ENCODE results near the gene KRT80. TPM values are rescaled to one million over a fixed set of nuclear protein-coding genes. Genes with fewer than 3 reads are reported as not detected.

KRT80 gene
- polyA plus RNA-seq, 2 donors = 40.9 to 53.9 TPM

DNA sequence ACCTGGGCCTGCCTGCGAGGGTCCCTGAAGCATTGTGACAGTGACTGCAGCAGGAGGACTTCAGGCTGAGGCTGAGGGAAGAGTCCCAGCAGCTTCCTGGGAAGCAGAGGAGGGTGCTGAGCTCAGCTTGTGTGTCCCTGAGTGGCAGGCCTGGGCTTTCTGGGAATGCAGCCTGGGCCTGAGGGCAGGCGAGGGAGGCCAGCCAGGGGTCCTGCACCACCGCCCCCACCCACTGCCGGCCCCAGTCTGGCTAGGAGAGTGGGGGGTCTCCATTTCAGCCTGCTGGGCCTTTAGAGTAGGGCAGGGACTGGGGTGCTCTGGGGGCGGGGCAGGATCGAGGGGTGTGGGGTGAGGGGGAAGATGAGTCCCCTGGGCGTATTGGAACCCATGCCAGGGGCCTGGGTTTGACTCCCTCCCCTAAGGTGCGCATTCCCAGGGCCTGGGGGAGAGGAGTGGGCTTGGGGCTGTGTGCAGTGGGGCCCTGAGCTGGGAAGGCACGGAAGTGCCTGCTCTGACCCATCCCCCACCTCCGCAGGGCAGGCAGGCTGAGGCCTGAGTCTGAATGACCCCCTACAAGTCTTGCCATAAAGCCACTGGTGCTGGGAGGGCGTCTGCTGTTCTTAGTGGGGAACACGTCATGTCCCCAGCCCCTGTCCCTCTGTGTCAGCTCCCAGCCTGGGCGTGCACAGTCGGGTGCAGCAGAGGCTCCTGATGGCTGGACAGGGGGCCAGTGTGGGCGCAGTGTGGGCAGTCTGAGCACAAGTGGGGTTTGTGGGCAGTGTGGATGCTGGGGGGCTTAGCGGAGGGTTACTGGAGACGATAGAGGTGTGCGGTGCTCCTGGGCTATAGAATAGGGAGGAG is 46.4 kb downstream of the KRT80 start:
- Histone ChIP-seq H3K9me3 (ENCODE audit: control insufficient read depth in 2 of 2, insufficient read depth in 1 of 2, low read depth in 1 of 2, low read length in 1 of 2) (no peaks in the 10 kb centered on the region), H3K27ac (ENCODE audit: low read depth in 2 of 2, low read length in 1 of 2) (peak overlapping the region; percentile 99 to 100), H3K4me1 (ENCODE audit: control insufficient read depth in 2 of 2, insufficient read depth in 2 of 2, low read length in 1 of 2) (peaks cover 14 to 72% of the 10 kb centered on the region in 2 donors), H3K27me3 (ENCODE audit: control insufficient read depth in 1 of 2, insufficient read depth in 2 of 2, low read length in 2 of 2) (no peaks in the 10 kb centered on the region), H3K4me3 (ENCODE audit: low read depth in 1 of 2, low read length in 2 of 2) (peak overlapping the region; percentile 38 to 43), H3K36me3 (ENCODE audit: control insufficient read depth in 2 of 2, insufficient read depth in 2 of 2, low read length in 1 of 2) (peaks cover 0 to 2% of the 10 kb centered on the region in 2 donors)
- WGBS, 2 donors = 67 to 72% methylated on average over 18 of the region's 18 CpGs

DNA sequence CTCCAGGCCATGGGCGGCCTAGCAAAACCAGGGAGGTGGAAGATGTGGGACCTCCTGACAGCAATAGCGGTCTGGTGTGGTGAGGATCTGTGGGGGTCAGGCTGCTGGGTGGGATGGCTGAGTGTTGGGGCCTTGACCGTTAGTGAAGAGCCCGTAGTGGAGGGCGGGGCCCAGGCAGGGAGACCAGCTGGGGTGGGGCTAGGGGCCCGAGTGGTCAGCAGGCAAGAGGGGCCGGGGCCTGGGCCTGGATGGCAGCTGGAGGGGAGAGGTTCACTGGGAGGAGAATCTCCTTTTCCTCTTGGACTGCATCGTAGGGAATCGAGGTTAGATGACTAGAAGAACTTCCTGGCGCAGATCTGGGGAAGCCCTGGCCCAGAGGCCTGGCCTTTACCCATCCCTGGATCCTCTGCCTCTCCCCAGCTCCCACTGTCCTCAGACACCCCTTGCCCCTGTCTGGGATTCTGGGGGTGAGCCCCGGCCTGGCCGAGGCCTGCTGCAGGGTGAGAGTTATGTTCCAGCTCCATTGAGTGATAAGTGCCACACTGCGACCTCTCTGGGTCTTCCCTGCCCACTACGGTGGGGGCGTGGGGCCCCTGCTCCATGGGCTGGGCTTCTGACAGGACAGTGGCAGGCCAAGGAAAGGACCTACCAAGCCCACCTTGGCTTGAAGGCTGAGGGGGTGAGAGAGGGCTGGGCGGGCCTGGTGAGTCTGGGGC is 47.1 kb downstream of the KRT80 start:
- no peak overlapping the region for H3K4me3 ChIP-seq (ENCODE audit: low read depth in 1 of 2, low read length in 2 of 2)
- no peaks in the 10 kb centered on the region for H3K27me3 ChIP-seq (ENCODE audit: control insufficient read depth in 1 of 2, insufficient read depth in 2 of 2, low read length in 2 of 2)
- no peaks in the 10 kb centered on the region for H3K9me3 ChIP-seq (ENCODE audit: control insufficient read depth in 2 of 2, insufficient read depth in 1 of 2, low read depth in 1 of 2, low read length in 1 of 2)
- 67 to 79% methylated on average over 14 to 16 of the region's 16 CpGs for WGBS, 2 donors
- peaks cover 0 to 2% of the 10 kb centered on the region in 2 donors for H3K36me3 ChIP-seq (ENCODE audit: control insufficient read depth in 2 of 2, insufficient read depth in 2 of 2, low read length in 1 of 2)
- peaks cover 14 to 65% of the 10 kb centered on the region in 2 donors for H3K4me1 ChIP-seq (ENCODE audit: control insufficient read depth in 2 of 2, insufficient read depth in 2 of 2, low read length in 1 of 2)
- H3K27ac ChIP-seq (ENCODE audit: low read depth in 2 of 2, low read length in 1 of 2) = peak overlapping the region; percentile 99 to 100

DNA sequence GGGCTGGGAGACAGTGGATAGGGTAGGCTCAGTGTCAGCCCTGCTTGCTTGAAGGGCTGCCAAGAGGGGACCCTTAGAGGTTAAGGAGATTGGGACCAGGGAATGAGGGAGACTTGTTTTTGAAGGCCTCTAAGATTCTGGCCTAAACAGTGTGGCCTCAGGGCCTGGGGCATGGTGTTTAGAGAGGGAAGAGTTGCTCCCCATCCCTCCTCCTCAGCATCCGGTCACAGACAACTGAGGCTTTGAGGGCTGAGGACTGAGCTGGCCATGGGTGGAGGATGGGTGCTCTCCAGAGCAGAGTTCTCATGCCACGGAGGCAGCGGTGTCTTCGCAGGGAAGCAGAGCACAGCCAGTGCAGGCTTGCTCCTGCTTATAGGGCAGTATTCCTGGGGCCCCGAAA is 49.4 kb downstream of the KRT80 start:
- H3K4me1 ChIP-seq (ENCODE audit: control insufficient read depth in 2 of 2, insufficient read depth in 2 of 2, low read length in 1 of 2) = peaks cover 11 to 45% of the 10 kb centered on the region in 2 donors
- 69 to 71% methylated on average over 5 of the region's 5 CpGs for WGBS, 2 donors

DNA sequence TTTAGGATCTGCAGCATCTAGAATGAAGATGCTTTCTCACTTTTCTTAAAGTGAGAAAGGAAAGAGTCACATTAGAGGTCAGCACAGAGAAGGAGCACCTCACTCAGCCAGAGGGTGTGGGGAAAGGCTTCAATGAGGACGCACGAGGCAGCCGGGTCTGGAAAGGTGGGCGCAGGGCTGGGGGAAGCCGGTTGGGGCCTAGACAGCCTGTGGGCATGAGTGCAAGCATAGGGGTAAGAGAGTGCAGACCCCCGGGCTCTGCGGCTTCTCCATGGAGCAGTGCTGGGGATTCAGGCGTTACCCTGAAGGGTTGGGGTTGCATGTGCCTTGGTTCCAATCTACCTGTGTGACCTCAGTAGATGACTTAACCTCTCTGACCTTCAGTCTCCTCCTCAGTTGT is 49.9 kb downstream of the KRT80 start:
- H3K9me3 ChIP-seq (ENCODE audit: control insufficient read depth in 2 of 2, insufficient read depth in 1 of 2, low read depth in 1 of 2, low read length in 1 of 2) = no peaks in the 10 kb centered on the region
- H3K4me3 ChIP-seq (ENCODE audit: low read depth in 1 of 2, low read length in 2 of 2) = no peak overlapping the region
- H3K4me1 ChIP-seq (ENCODE audit: control insufficient read depth in 2 of 2, insufficient read depth in 2 of 2, low read length in 1 of 2) = peaks cover 8 to 43% of the 10 kb centered on the region in 2 donors
- no peaks in the 10 kb centered on the region for H3K27me3 ChIP-seq (ENCODE audit: control insufficient read depth in 1 of 2, insufficient read depth in 2 of 2, low read length in 2 of 2)
- WGBS, 2 donors = 92 to 94% methylated on average over 8 of the region's 8 CpGs
- H3K36me3 ChIP-seq (ENCODE audit: control insufficient read depth in 2 of 2, insufficient read depth in 2 of 2, low read length in 1 of 2) = no peaks in the 10 kb centered on the region
- H3K27ac ChIP-seq (ENCODE audit: low read depth in 2 of 2, low read length in 1 of 2) = no peak overlapping the region

More for the DNA sequence above, 49.4 kb downstream of the KRT80 start:
- Histone ChIP-seq H3K27ac (ENCODE audit: low read depth in 2 of 2, low read length in 1 of 2) (peak overlapping the region in 1 of 2 donors; percentile 37), H3K27me3 (ENCODE audit: control insufficient read depth in 1 of 2, insufficient read depth in 2 of 2, low read length in 2 of 2) (no peaks in the 10 kb centered on the region), H3K4me3 (ENCODE audit: low read depth in 1 of 2, low read length in 2 of 2) (no peak overlapping the region), H3K9me3 (ENCODE audit: control insufficient read depth in 2 of 2, insufficient read depth in 1 of 2, low read depth in 1 of 2, low read length in 1 of 2) (no peaks in the 10 kb centered on the region), H3K36me3 (ENCODE audit: control insufficient read depth in 2 of 2, insufficient read depth in 2 of 2, low read length in 1 of 2) (no peaks in the 10 kb centered on the region)

DNA sequence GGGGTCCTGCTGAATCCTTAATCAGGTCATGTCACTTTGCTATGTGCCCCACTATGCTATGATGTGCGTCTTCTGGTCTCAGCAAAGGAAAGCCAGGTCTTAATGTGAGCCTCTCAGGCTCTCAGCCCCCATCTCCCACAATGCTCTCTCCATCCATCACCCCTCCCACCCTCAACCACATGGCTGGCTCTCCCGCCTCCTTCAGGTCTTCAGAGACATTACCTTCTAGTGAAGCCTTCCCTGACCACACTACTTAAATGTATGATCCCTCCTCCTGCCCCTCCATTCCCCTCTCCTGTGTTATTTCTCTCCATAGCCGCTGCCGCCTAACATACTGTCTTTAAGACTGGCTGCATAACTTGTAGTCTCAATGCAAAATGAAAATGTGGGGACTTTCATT is 50.5 kb downstream of the KRT80 start:
- peaks cover 7 to 37% of the 10 kb centered on the region in 2 donors for H3K4me1 ChIP-seq (ENCODE audit: control insufficient read depth in 2 of 2, insufficient read depth in 2 of 2, low read length in 1 of 2)
- no peaks in the 10 kb centered on the region for H3K36me3 ChIP-seq (ENCODE audit: control insufficient read depth in 2 of 2, insufficient read depth in 2 of 2, low read length in 1 of 2)
- no peak overlapping the region for H3K4me3 ChIP-seq (ENCODE audit: low read depth in 1 of 2, low read length in 2 of 2)
- H3K9me3 ChIP-seq (ENCODE audit: control insufficient read depth in 2 of 2, insufficient read depth in 1 of 2, low read depth in 1 of 2, low read length in 1 of 2) = no peaks in the 10 kb centered on the region
- 96 to 99% methylated on average over 4 of the region's 4 CpGs for WGBS, 2 donors
- no peaks in the 10 kb centered on the region for H3K27me3 ChIP-seq (ENCODE audit: control insufficient read depth in 1 of 2, insufficient read depth in 2 of 2, low read length in 2 of 2)
- no peak overlapping the region for H3K27ac ChIP-seq (ENCODE audit: low read depth in 2 of 2, low read length in 1 of 2)

DNA sequence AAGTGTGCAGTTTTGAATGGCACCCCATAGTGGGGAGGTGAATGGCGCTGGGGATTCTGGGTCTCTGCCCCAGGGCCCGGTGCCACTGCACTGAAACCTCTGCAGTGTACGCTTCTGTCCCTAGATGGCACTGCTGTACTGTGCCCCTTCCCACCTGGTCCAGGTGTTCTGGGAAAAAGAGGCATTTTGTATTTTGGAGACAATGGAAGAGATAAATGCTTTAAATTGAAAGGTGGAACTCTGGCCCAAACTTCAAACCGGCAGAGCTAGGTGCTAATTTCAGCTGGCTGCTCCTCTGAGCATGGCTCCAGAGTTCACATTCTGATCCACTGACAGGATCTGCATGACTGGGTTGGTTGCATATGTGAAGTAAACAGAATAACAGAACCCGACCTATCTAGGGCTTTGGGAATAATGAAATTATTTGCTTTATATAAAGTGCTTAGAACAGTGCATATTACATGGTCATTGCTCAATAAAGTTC is 52.2 kb downstream of the KRT80 start:
- no peaks in the 10 kb centered on the region for H3K36me3 ChIP-seq (ENCODE audit: control insufficient read depth in 2 of 2, insufficient read depth in 2 of 2, low read length in 1 of 2)
- peaks cover 7 to 23% of the 10 kb centered on the region in 2 donors for H3K4me1 ChIP-seq (ENCODE audit: control insufficient read depth in 2 of 2, insufficient read depth in 2 of 2, low read length in 1 of 2)
- H3K4me3 ChIP-seq (ENCODE audit: low read depth in 1 of 2, low read length in 2 of 2) = no peak overlapping the region
- no peaks in the 10 kb centered on the region for H3K9me3 ChIP-seq (ENCODE audit: control insufficient read depth in 2 of 2, insufficient read depth in 1 of 2, low read depth in 1 of 2, low read length in 1 of 2)
- WGBS, 2 donors = 13 to 22% methylated on average over 5 of the region's 5 CpGs
- H3K27me3 ChIP-seq (ENCODE audit: control insufficient read depth in 1 of 2, insufficient read depth in 2 of 2, low read length in 2 of 2) = no peaks in the 10 kb centered on the region
- peak overlapping the region in 1 of 2 donors; percentile 32 for H3K27ac ChIP-seq (ENCODE audit: low read depth in 2 of 2, low read length in 1 of 2)

DNA sequence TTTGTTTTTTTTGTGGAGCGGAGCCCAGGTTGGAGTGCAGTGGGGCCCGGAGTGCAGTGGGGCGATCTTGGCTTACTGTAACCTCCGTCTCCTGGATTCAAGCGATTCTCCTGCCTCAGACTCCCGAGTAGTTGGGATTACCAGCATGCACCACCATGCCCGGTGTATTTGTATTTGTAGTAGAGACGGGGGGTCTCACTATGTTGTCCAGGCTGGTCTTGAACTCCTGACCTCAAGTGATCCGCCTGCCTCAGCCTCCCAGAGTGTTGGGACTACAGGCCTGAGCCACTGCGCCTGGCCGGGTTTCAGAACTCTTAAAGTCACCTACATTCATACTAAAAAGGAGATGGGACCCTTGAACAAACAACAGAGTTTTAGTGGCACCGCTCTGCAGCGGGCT is 52.7 kb downstream of the KRT80 start:
- no peak overlapping the region for H3K27ac ChIP-seq (ENCODE audit: low read depth in 2 of 2, low read length in 1 of 2)
- 81 to 82% methylated on average over 13 of the region's 13 CpGs for WGBS, 2 donors

DNA sequence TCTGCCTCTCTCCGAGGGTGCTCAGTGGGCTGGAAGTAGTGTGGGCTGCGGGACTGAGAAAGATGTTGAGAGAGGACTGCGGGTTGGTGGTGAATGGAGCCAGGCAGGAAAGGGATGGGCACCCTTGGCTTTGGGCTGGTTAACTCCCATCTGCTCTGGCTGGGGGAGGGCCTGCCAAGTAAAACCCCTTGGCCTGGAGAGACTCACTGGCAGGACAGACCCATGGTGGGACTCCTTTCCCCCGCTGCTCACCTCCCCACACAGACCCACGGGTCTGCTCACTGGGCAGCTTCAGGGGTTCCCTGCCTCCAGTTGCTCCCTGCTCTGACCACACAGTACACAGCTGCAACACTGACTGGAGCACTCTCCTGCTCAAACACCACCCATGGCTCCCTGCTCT is 54.1 kb downstream of the KRT80 start:
- H3K4me1 ChIP-seq (ENCODE audit: control insufficient read depth in 2 of 2, insufficient read depth in 2 of 2, low read length in 1 of 2) = peaks cover 1 to 7% of the 10 kb centered on the region in 2 donors
- no peaks in the 10 kb centered on the region for H3K9me3 ChIP-seq (ENCODE audit: control insufficient read depth in 2 of 2, insufficient read depth in 1 of 2, low read depth in 1 of 2, low read length in 1 of 2)
- H3K36me3 ChIP-seq (ENCODE audit: control insufficient read depth in 2 of 2, insufficient read depth in 2 of 2, low read length in 1 of 2) = no peaks in the 10 kb centered on the region
- no peak overlapping the region for H3K4me3 ChIP-seq (ENCODE audit: low read depth in 1 of 2, low read length in 2 of 2)
- H3K27ac ChIP-seq (ENCODE audit: low read depth in 2 of 2, low read length in 1 of 2) = no peak overlapping the region
- WGBS, 2 donors = 84 to 87% methylated on average over 5 of the region's 5 CpGs
- no peaks in the 10 kb centered on the region for H3K27me3 ChIP-seq (ENCODE audit: control insufficient read depth in 1 of 2, insufficient read depth in 2 of 2, low read length in 2 of 2)

More for the DNA sequence above, 52.7 kb downstream of the KRT80 start:
- no peaks in the 10 kb centered on the region for H3K36me3 ChIP-seq (ENCODE audit: control insufficient read depth in 2 of 2, insufficient read depth in 2 of 2, low read length in 1 of 2)
- H3K9me3 ChIP-seq (ENCODE audit: control insufficient read depth in 2 of 2, insufficient read depth in 1 of 2, low read depth in 1 of 2, low read length in 1 of 2) = no peaks in the 10 kb centered on the region
- H3K4me3 ChIP-seq (ENCODE audit: low read depth in 1 of 2, low read length in 2 of 2) = no peak overlapping the region
- peaks cover 4 to 19% of the 10 kb centered on the region in 2 donors for H3K4me1 ChIP-seq (ENCODE audit: control insufficient read depth in 2 of 2, insufficient read depth in 2 of 2, low read length in 1 of 2)
- no peaks in the 10 kb centered on the region for H3K27me3 ChIP-seq (ENCODE audit: control insufficient read depth in 1 of 2, insufficient read depth in 2 of 2, low read length in 2 of 2)

DNA sequence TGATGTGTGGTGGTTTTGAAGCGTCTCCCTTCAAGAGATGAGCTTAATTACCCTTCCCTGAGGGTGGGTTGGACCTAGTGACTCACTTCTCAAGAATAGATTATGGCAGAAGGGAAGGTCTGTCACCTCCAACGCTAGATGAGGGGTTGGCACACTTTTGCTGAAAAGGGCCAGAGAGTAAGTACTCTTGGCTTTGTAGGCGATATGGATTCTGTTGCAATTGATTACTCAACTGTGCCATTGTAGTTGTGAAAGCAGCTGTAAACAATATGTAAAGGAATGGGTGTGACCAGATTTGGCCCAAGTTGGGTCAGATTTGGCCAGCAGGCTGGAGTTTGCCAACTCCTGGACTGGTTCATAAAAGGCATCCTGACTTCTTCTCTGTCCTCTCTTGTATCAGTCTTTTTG is 59.1 kb downstream of the KRT80 start:
- Histone ChIP-seq H3K27me3 (ENCODE audit: control insufficient read depth in 1 of 2, insufficient read depth in 2 of 2, low read length in 2 of 2) (no peaks in the 10 kb centered on the region), H3K27ac (ENCODE audit: low read depth in 2 of 2, low read length in 1 of 2) (no peak overlapping the region), H3K9me3 (ENCODE audit: control insufficient read depth in 2 of 2, insufficient read depth in 1 of 2, low read depth in 1 of 2, low read length in 1 of 2) (no peaks in the 10 kb centered on the region), H3K4me3 (ENCODE audit: low read depth in 1 of 2, low read length in 2 of 2) (no peak overlapping the region), H3K4me1 (ENCODE audit: control insufficient read depth in 2 of 2, insufficient read depth in 2 of 2, low read length in 1 of 2) (no peaks in the 10 kb centered on the region), H3K36me3 (ENCODE audit: control insufficient read depth in 2 of 2, insufficient read depth in 2 of 2, low read length in 1 of 2) (no peaks in the 10 kb centered on the region)
- WGBS, 2 donors = 42 to 47% methylated on average over 3 of the region's 3 CpGs
